Kidney epithelial cell (primary cell): Measurements from ENCODE around the gene GTF3A. TPM values are rescaled to one million over a fixed set of nuclear protein-coding genes. Genes with fewer than 3 reads are reported as not detected.

Source experiments
- DNase-seq: peaks from one replicate; pipeline ENCODE4 v3.0.0-alpha.2; 2010; ENCODE audit warnings: low read depth
- H3K27me3 ChIP-seq: 2 replicates; pipeline ENCODE4 v1.6.0; 2011; ENCODE audit warnings: low read length; ENCODE audit not compliant: control insufficient read depth, insufficient read depth
- H3K36me3 ChIP-seq: 2 replicates; pipeline ENCODE4 v1.5.1; 2011; ENCODE audit warnings: low read length; ENCODE audit not compliant: control insufficient read depth, insufficient read depth
- H3K4me3 ChIP-seq: 2 replicates; pipeline ENCODE4 v1.5.1; 2011; ENCODE audit warnings: low read depth, mild to moderate bottlenecking, control low read depth, low read length
- total RNA-seq: library from RNA; depleted of rRNA; stranded (reverse); fragments of >200 nt; gene quantifications from 2 replicates; pipeline ENCODE4 v1.2.3, GENCODE V29; 2015
- TF ChIP-seq, protein P1 (sequence below): IDR thresholded peaks from 2 replicates; pipeline ENCODE4 v1.5.1; 2011; ENCODE audit warnings: mild to moderate bottlenecking, moderate library complexity, low read length, control low read depth, inconsistent platforms; ENCODE audit not compliant: insufficient read depth, poor library complexity, severe bottlenecking

GTF3A gene
- total RNA-seq, 1 donor from 2014 or later: 177 TPM

DNA sequence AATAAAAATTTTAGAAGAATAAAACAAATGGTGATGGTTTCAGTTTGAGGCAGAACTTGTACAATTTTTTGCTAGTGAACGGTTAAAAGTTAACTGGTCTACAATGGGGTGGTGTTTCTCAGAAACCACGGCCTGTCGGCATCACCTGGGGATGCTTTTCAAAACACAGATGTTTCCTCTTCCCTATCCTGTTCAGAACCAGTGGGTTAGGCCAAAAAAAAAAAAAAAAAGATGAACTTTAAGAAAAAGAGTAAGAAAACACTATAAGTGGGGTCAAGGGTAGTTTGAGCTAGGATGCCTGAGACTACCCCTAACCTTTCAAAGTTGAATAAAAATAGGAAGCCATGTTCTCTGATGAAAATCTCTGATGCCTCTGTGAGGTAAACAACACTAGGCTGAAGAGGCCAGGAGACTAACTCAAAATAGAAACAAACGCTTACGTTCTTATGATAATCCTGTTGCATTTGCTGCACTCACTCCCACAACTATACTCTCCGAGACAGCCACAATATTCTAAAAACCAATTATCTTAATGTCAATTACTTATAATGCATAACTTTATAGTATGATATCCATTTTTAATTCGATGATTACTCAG, 22.7 kb downstream of the GTF3A start:
- Histone ChIP-seq H3K27me3 (no peaks in the 10 kb centered on the region), H3K36me3 (no peaks in the 10 kb centered on the region), H3K4me3 (no peak overlapping the region)
- no peak for DNase-seq
- TF ChIP-seq, protein P1, sequence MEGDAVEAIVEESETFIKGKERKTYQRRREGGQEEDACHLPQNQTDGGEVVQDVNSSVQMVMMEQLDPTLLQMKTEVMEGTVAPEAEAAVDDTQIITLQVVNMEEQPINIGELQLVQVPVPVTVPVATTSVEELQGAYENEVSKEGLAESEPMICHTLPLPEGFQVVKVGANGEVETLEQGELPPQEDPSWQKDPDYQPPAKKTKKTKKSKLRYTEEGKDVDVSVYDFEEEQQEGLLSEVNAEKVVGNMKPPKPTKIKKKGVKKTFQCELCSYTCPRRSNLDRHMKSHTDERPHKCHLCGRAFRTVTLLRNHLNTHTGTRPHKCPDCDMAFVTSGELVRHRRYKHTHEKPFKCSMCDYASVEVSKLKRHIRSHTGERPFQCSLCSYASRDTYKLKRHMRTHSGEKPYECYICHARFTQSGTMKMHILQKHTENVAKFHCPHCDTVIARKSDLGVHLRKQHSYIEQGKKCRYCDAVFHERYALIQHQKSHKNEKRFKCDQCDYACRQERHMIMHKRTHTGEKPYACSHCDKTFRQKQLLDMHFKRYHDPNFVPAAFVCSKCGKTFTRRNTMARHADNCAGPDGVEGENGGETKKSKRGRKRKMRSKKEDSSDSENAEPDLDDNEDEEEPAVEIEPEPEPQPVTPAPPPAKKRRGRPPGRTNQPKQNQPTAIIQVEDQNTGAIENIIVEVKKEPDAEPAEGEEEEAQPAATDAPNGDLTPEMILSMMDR: no peak

DNA sequence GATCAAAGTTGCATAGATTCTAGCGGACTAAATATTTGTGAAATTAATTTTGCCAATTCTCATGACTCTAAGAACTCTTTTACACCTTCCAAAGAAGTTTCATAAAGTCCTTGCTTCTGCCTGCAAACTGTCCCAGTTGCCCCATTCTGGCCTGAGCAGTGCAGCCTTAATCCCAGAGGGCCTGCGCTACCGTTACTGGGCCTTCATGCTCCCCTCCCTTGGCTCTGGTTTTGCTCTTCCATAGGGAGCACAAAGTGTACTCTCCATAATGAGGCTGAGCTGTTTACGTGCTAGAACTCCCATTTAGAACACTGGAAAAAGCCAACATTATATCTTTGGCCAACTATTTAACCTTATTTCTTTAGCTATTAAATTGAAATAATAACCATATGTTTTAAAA, 23.9 kb downstream of the GTF3A start:
- H3K27me3 ChIP-seq: no peaks in the 10 kb centered on the region
- no peak for DNase-seq
- H3K4me3 ChIP-seq: no peak overlapping the region
- H3K36me3 ChIP-seq: no peaks in the 10 kb centered on the region
- TF ChIP-seq, protein P1: no peak

- DNase-seq: no peak
- Histone ChIP-seq H3K27me3 (no peaks in the 10 kb centered on the region), H3K4me3 (peak overlapping the region; percentile 62), H3K36me3 (no peaks in the 10 kb centered on the region)
- TF ChIP-seq, protein P1: no peak
Measured at GRCh38 chr13:27449081-27449603, 24.7 kb downstream of the GTF3A start.

- DNase-seq: peak; percentile 83
- TF ChIP-seq, protein P1: no peak
- Histone ChIP-seq H3K36me3 (no peaks in the 10 kb centered on the region), H3K4me3 (peak within 1 kb of the TSS; percentile 62), H3K27me3 (no peaks in the 10 kb centered on the region)
Measured at GRCh38 chr13:27449936-27450828, 25.8 kb downstream of the GTF3A start, which contains the start of gene MTIF3. MTIF3 (minus strand) TSS chr13:27450564; CDS start chr13:27440448, 10,116 bp downstream.

DNA sequence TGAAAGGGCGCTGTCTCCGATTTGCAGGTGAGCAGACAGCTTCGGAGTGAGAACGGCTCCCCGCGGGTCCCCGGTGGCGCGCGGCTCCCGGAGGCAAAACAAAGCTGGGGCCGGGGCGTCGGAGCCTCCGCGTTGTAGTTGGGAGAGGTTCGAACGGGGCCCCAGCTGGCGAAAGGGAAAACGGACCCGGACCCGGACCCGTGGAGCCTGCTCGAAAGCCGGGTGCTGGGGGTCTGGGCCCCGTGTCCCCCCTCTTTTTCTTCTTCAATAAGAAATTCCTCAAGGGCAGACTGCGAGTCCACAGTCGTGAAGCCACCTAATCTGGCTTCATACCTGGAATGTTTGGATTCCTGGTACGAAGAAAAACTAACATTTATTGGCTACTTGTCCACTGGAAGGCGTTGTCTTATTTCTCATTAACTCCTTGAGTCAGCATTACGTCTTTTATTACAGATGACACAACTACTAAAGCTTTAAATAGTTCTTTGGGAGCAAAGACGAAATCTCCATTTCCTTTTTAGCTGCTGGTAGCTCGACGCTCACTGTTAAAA, 26.6 kb downstream of the GTF3A start:
- Histone ChIP-seq H3K4me3 (peak overlapping the region; percentile 62), H3K36me3 (no peaks in the 10 kb centered on the region), H3K27me3 (no peaks in the 10 kb centered on the region)
- peak; percentile 69 for DNase-seq
- TF ChIP-seq, protein P1: no peak
